IPS-20b (cell line): ENCODE results near the gene FUT7.

Source experiments
- H3K27ac ChIP-seq: one replicate; pipeline ENCODE4 v1.5.1; 2013; ENCODE audit warnings: low read length
- H3K27me3 ChIP-seq: 2 replicates; pipeline ENCODE4 v1.6.1; 2013; ENCODE audit warnings: mild to moderate bottlenecking, low read length, inconsistent platforms; ENCODE audit not compliant: insufficient read depth
- H3K36me3 ChIP-seq: 2 replicates; pipeline ENCODE4 v1.6.1; 2013; ENCODE audit warnings: low read depth, mild to moderate bottlenecking, inconsistent platforms, low read length, moderate library complexity; ENCODE audit not compliant: insufficient read depth
- H3K4me1 ChIP-seq: 2 replicates; pipeline ENCODE4 v1.6.1; 2013; ENCODE audit warnings: mild to moderate bottlenecking, control low read depth, inconsistent platforms, low read length, moderate library complexity; ENCODE audit not compliant: insufficient read depth
- H3K4me3 ChIP-seq: 2 replicates; pipeline ENCODE4 v1.5.1; 2013; ENCODE audit warnings: mild to moderate bottlenecking, low read length, inconsistent platforms
- H3K9ac ChIP-seq: 2 replicates; pipeline ENCODE4 v1.6.1; 2013; ENCODE audit warnings: low read depth, mild to moderate bottlenecking, inconsistent platforms, low read length, moderate library complexity
- H3K9me3 ChIP-seq: 2 replicates; pipeline ENCODE4 v1.6.1; 2013; ENCODE audit warnings: mild to moderate bottlenecking, low read depth, low read length, inconsistent platforms; ENCODE audit not compliant: insufficient read depth

The FUT7 gene

GRCh38 chr9:137025517-137025966 is 6.3 kb downstream of the FUT7 start:
- Histone ChIP-seq H3K27ac (no peak overlapping the region), H3K36me3 (no peaks in the 10 kb centered on the region), H3K4me1 (no peaks in the 10 kb centered on the region), H3K9me3 (no peaks in the 10 kb centered on the region), H3K9ac (no peak overlapping the region), H3K27me3 (peaks cover 25% of the 10 kb centered on the region), H3K4me3 (no peak overlapping the region)

- H3K4me1 ChIP-seq = no peaks in the 10 kb centered on the region
- no peak overlapping the region for H3K27ac ChIP-seq
- no peaks in the 10 kb centered on the region for H3K36me3 ChIP-seq
- no peaks in the 10 kb centered on the region for H3K9me3 ChIP-seq
- no peak overlapping the region for H3K4me3 ChIP-seq
- peaks cover 17% of the 10 kb centered on the region for H3K27me3 ChIP-seq
- no peak overlapping the region for H3K9ac ChIP-seq
Observed at GRCh38 chr9:137023583-137023991, 8.3 kb downstream of the FUT7 start.

GRCh38 chr9:137023157-137023556 is 8.7 kb downstream of the FUT7 start:
- Histone ChIP-seq H3K4me1 (no peaks in the 10 kb centered on the region), H3K9ac (no peak overlapping the region), H3K4me3 (no peak overlapping the region), H3K36me3 (no peaks in the 10 kb centered on the region), H3K27me3 (peaks cover 14% of the 10 kb centered on the region), H3K9me3 (no peaks in the 10 kb centered on the region), H3K27ac (no peak overlapping the region)

- Histone ChIP-seq H3K4me3 (no peak overlapping the region), H3K9ac (no peak overlapping the region), H3K27me3 (peaks cover 14% of the 10 kb centered on the region), H3K36me3 (no peaks in the 10 kb centered on the region), H3K27ac (no peak overlapping the region), H3K9me3 (no peaks in the 10 kb centered on the region), H3K4me1 (no peaks in the 10 kb centered on the region)
Observed at GRCh38 chr9:137022662-137023008, 9.3 kb downstream of the FUT7 start.

GRCh38 chr9:137021979-137022661 is 9.8 kb downstream of the FUT7 start:
- Histone ChIP-seq H3K36me3 (no peaks in the 10 kb centered on the region), H3K27me3 (peaks cover 8% of the 10 kb centered on the region), H3K4me3 (no peak overlapping the region), H3K4me1 (no peaks in the 10 kb centered on the region), H3K27ac (no peak overlapping the region), H3K9me3 (no peaks in the 10 kb centered on the region), H3K9ac (no peak overlapping the region)

GRCh38 chr9:137021568-137021978 is 10.3 kb downstream of the FUT7 start:
- no peak overlapping the region for H3K27ac ChIP-seq
- no peaks in the 10 kb centered on the region for H3K9me3 ChIP-seq
- H3K27me3 ChIP-seq = peaks cover 3% of the 10 kb centered on the region
- H3K9ac ChIP-seq = no peak overlapping the region
- no peak overlapping the region for H3K4me3 ChIP-seq
- no peaks in the 10 kb centered on the region for H3K36me3 ChIP-seq
- no peaks in the 10 kb centered on the region for H3K4me1 ChIP-seq

- Histone ChIP-seq H3K9me3 (no peaks in the 10 kb centered on the region), H3K9ac (no peak overlapping the region), H3K27ac (no peak overlapping the region), H3K4me3 (no peak overlapping the region), H3K4me1 (no peaks in the 10 kb centered on the region), H3K27me3 (no peaks in the 10 kb centered on the region), H3K36me3 (no peaks in the 10 kb centered on the region)
Observed at GRCh38 chr9:137020771-137021567, 10.9 kb downstream of the FUT7 start.

- Histone ChIP-seq H3K36me3 (no peaks in the 10 kb centered on the region), H3K4me3 (no peak overlapping the region), H3K9me3 (no peaks in the 10 kb centered on the region), H3K27ac (no peak overlapping the region), H3K27me3 (no peaks in the 10 kb centered on the region), H3K9ac (no peak overlapping the region), H3K4me1 (no peaks in the 10 kb centered on the region)
Observed at GRCh38 chr9:137019891-137020683, 11.8 kb downstream of the FUT7 start.

- no peaks in the 10 kb centered on the region for H3K27me3 ChIP-seq
- no peak overlapping the region for H3K27ac ChIP-seq
- H3K9me3 ChIP-seq = no peaks in the 10 kb centered on the region
- H3K9ac ChIP-seq = no peak overlapping the region
- no peaks in the 10 kb centered on the region for H3K4me1 ChIP-seq
- no peak overlapping the region for H3K4me3 ChIP-seq
- no peaks in the 10 kb centered on the region for H3K36me3 ChIP-seq
Observed at GRCh38 chr9:137018761-137019559, 12.9 kb downstream of the FUT7 start.

GRCh38 chr9:137017791-137018497 is 13.9 kb downstream of the FUT7 start:
- Histone ChIP-seq H3K9me3 (no peaks in the 10 kb centered on the region), H3K4me1 (no peaks in the 10 kb centered on the region), H3K27ac (no peak overlapping the region), H3K27me3 (no peaks in the 10 kb centered on the region), H3K4me3 (no peak overlapping the region), H3K9ac (no peak overlapping the region), H3K36me3 (no peaks in the 10 kb centered on the region)

GRCh38 chr9:137017071-137017470 is 14.8 kb downstream of the FUT7 start:
- H3K9me3 ChIP-seq = no peaks in the 10 kb centered on the region
- no peaks in the 10 kb centered on the region for H3K27me3 ChIP-seq
- H3K4me3 ChIP-seq = no peak overlapping the region
- no peaks in the 10 kb centered on the region for H3K36me3 ChIP-seq
- H3K9ac ChIP-seq = no peak overlapping the region
- H3K4me1 ChIP-seq = no peaks in the 10 kb centered on the region
- no peak overlapping the region for H3K27ac ChIP-seq
